Spleen (tissue), 7 donors: ENCODE data around the gene CENPO.

ENCODE experiments used
- CTCF ChIP-seq, 11 experiments: fragments of 200-600 bp in 7 of 11; fragments of 450-650 bp in 4 of 11; sonication (generic) in 4 of 11; IDR thresholded peaks in 8 of 11; conservative IDR thresholded peaks in 3 of 11; 1 replicate in 7 of 11; 2 replicates in 4 of 11; pipeline versions ENCODE4 v1.4.0 to v1.8.0; 2016 to 2021; ENCODE audit warnings: antibody characterized with exemption in 11 of 11, inconsistent platforms in 4 of 11, mild to moderate bottlenecking in 1 of 11
- POLR2A ChIP-seq, 3 donors: fragments of 450-650 bp; IDR thresholded peaks; one replicate each; pipeline ENCODE4 v1.5.1; 2017; ENCODE audit warnings: antibody characterized with exemption in 3 of 3, mild to moderate bottlenecking in 1 of 3
- donor health status: DM: no; HTN: no; CAD: no; lungs with moderate emphysema.
- donor health status: DM: no; HTN: no; CAD: no.
- donor health status: DM: no; HTN: no; CAD: no.

GRCh38 chr2:24853996-24854395, 60.8 kb downstream of the CENPO start:
- TF ChIP-seq CTCF (IDR thresholded peaks at IDR 0.05 in 8 of 11, conservative IDR thresholded peaks at IDR 0.05 in 3 of 11) (no peak), POLR2A (IDR thresholded peaks at IDR 0.05) (no peak)
